Neuronal stem cell (in vitro differentiated cells): ENCODE measurements around the gene ALDH18A1.

Experiments
- DNase-seq: peaks from one replicate; pipeline ENCODE4 v3.0.0-alpha.2; 2013; ENCODE audit warnings: low spot score
- H2AFZ ChIP-seq: one replicate; pipeline ENCODE4 v1.6.1; 2013; ENCODE audit warnings: mild to moderate bottlenecking, low read length, inconsistent platforms
- H2AK5ac ChIP-seq: 2 replicates; pipeline ENCODE4 v1.6.1; 2013; ENCODE audit warnings: low read depth, mild to moderate bottlenecking, inconsistent platforms, low read length, moderate library complexity, mixed read lengths
- H2BK120ac ChIP-seq: 2 replicates; pipeline ENCODE4 v1.6.1; 2013; ENCODE audit warnings: low read depth, mild to moderate bottlenecking, inconsistent platforms, low read length, moderate library complexity, mixed read lengths
- H2BK12ac ChIP-seq: one replicate; pipeline ENCODE4 v1.6.1; 2013; ENCODE audit warnings: low read length, inconsistent platforms
- H2BK15ac ChIP-seq: 2 replicates; pipeline ENCODE4 v1.6.1; 2013; ENCODE audit warnings: mild to moderate bottlenecking, low read length, inconsistent platforms, mixed read lengths
- H2BK5ac ChIP-seq: one replicate; pipeline ENCODE4 v1.6.1; 2013; ENCODE audit warnings: inconsistent platforms, mild to moderate bottlenecking, low read length, moderate library complexity
- H3K14ac ChIP-seq: one replicate; pipeline ENCODE4 v1.6.1; 2013; ENCODE audit warnings: low read length, inconsistent platforms
- H3K18ac ChIP-seq: 2 replicates; pipeline ENCODE4 v1.6.1; 2013; ENCODE audit warnings: low read length, inconsistent platforms
- H3K23ac ChIP-seq: 2 replicates; pipeline ENCODE4 v1.6.1; 2013; ENCODE audit warnings: low read depth, mild to moderate bottlenecking, mixed read lengths, low read length, inconsistent platforms; ENCODE audit not compliant: poor library complexity
- H3K27ac ChIP-seq: replicated peaks from 3 replicates; pipeline ENCODE4 v1.5.1; 2013; ENCODE audit warnings: low read length, inconsistent platforms
- H3K27me3 ChIP-seq, 3 experiments: 2 replicates each; pipeline ENCODE4 v1.6.1; 2013; ENCODE audit warnings: low read length in 3 of 3, mild to moderate bottlenecking in 2 of 3, inconsistent platforms in 1 of 3, low read depth in 1 of 3, mixed read lengths in 1 of 3, moderate library complexity in 1 of 3; ENCODE audit not compliant: control insufficient read depth in 3 of 3, insufficient read depth in 3 of 3
- H3K36me3 ChIP-seq, 2 donors: replicated peaks in 1 of 2; 2 replicates each; pipeline ENCODE4 v1.6.1; 2013; ENCODE audit warnings: low read length in 2 of 2; ENCODE audit not compliant: control insufficient read depth in 2 of 2, insufficient read depth in 2 of 2
- H3K4ac ChIP-seq: 2 replicates; pipeline ENCODE4 v1.6.1; 2013; ENCODE audit warnings: inconsistent platforms, mild to moderate bottlenecking, low read length, moderate library complexity
- H3K4me1 ChIP-seq, 2 donors: 1 replicate in 1 of 2; 2 replicates in 1 of 2; pipeline ENCODE4 v1.6.1; 2013; ENCODE audit warnings: low read length in 2 of 2, low read depth in 1 of 2; ENCODE audit not compliant: control insufficient read depth in 2 of 2, insufficient read depth in 1 of 2
- H3K4me2 ChIP-seq: one replicate; pipeline ENCODE4 v1.6.1; 2013; ENCODE audit warnings: mild to moderate bottlenecking, low read length, inconsistent platforms; ENCODE audit not compliant: insufficient read depth, poor library complexity, severe bottlenecking
- H3K4me3 ChIP-seq, 2 donors: 2 replicates each; pipeline ENCODE4 v1.5.1; 2013; ENCODE audit warnings: low read length in 2 of 2, mild to moderate bottlenecking in 2 of 2, inconsistent platforms in 1 of 2, moderate library complexity in 1 of 2
- H3K79me1 ChIP-seq: one replicate; pipeline ENCODE4 v1.6.1; 2013; ENCODE audit warnings: low read depth, mild to moderate bottlenecking, inconsistent platforms, low read length, moderate library complexity
- H3K9ac ChIP-seq: one replicate; pipeline ENCODE4 v1.6.1; 2013; ENCODE audit warnings: mild to moderate bottlenecking, low read depth, low read length, inconsistent platforms; ENCODE audit not compliant: poor library complexity
- H3K9me3 ChIP-seq, 2 donors: replicated peaks in 1 of 2; 2 replicates each; pipeline versions ENCODE3 to v1.6.1; 2013; ENCODE audit warnings: low read length in 2 of 2, mild to moderate bottlenecking in 2 of 2, inconsistent platforms in 1 of 2, low read depth in 1 of 2, mixed read lengths in 1 of 2, moderate library complexity in 1 of 2; ENCODE audit not compliant: control insufficient read depth in 2 of 2, insufficient read depth in 1 of 2
- H4K8ac ChIP-seq: one replicate; pipeline ENCODE4 v1.6.1; 2013; ENCODE audit warnings: low read depth, mild to moderate bottlenecking, inconsistent platforms, low read length, moderate library complexity
- H4K91ac ChIP-seq: one replicate; pipeline ENCODE4 v1.6.1; 2013; ENCODE audit warnings: low read length, low read depth, mild to moderate bottlenecking, inconsistent platforms; ENCODE audit not compliant: poor library complexity
- WGBS, 2 donors: extraction: QIAGEN DNeasy Blood & Tissue Kit; methylation state at CpG; one replicate each; pipeline ENCODE4 v1.1.7; 2013; ENCODE audit warnings: missing lambda C conversion rate in 2 of 2, mixed read lengths in 1 of 2; ENCODE audit not compliant: insufficient read length in 2 of 2, insufficient replicate concordance in 1 of 2; ENCODE audit errors: extremely low coverage in 2 of 2; 5-methylcytosine and 5-hydroxymethylcytosine counted together

The ALDH18A1 gene

DNA sequence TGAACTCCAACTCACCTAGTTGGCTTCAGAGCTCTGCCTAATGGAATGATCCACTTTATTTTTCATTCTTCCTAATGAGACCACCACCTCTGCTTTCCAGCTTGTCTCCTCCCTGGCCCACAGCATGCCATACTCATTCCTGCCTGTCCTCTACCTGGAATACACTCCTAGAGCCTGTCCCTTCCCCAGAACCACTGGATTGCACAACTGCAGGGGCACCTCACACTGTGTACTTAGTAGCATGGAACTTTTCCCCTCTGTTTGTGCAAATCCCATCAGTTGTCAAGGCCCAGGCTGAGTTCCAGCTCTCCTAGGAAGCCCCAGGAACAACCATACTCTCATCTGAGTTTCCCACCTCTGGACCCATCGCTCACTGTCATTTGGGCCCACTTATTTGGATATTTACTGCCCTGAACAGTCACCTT is 15.6 kb downstream of the ALDH18A1 start:
- no peak overlapping the region for H4K91ac ChIP-seq
- no peak overlapping the region for H3K9ac ChIP-seq
- no peak overlapping the region for H2BK5ac ChIP-seq
- no peak overlapping the region for H3K18ac ChIP-seq
- H3K4me3 ChIP-seq: no peak overlapping the region
- H3K23ac ChIP-seq: no peak overlapping the region
- no peak overlapping the region for H4K8ac ChIP-seq
- H2BK15ac ChIP-seq: no peak overlapping the region
- WGBS, 2 donors: no CpG with 5 or more reads among the region's 1 CpG
- DNase-seq: no peak
- no peaks in the 10 kb centered on the region for H3K9me3 ChIP-seq
- no peaks in the 10 kb centered on the region for H3K4me1 ChIP-seq
- H3K79me1 ChIP-seq: peaks cover 5% of the 10 kb centered on the region
- H3K4me2 ChIP-seq: no peak overlapping the region
- no peak overlapping the region for H3K14ac ChIP-seq
- H2BK120ac ChIP-seq: no peak overlapping the region
- H3K4ac ChIP-seq: no peak overlapping the region
- no peak overlapping the region for H2AFZ ChIP-seq
- no peaks in the 10 kb centered on the region for H3K27me3 ChIP-seq
- no peak overlapping the region for H3K27ac ChIP-seq
- no peak overlapping the region for H2BK12ac ChIP-seq
- no peak overlapping the region for H2AK5ac ChIP-seq
- peaks cover 23 to 93% of the 10 kb centered on the region in 2 donors for H3K36me3 ChIP-seq

- peaks cover 5% of the 10 kb centered on the region for H3K79me1 ChIP-seq
- H2BK12ac ChIP-seq: no peak overlapping the region
- no peaks in the 10 kb centered on the region for H3K27me3 ChIP-seq
- no peak overlapping the region for H3K23ac ChIP-seq
- no peak for DNase-seq
- no peak overlapping the region for H4K8ac ChIP-seq
- H3K18ac ChIP-seq: no peak overlapping the region
- no peak overlapping the region for H2BK120ac ChIP-seq
- no peak overlapping the region for H3K9ac ChIP-seq
- peaks cover 30 to 99% of the 10 kb centered on the region in 2 donors for H3K36me3 ChIP-seq
- H2BK5ac ChIP-seq: no peak overlapping the region
- H3K9me3 ChIP-seq: no peaks in the 10 kb centered on the region
- no peak overlapping the region for H3K4me2 ChIP-seq
- no peak overlapping the region for H2AK5ac ChIP-seq
- no peak overlapping the region for H2BK15ac ChIP-seq
- no peak overlapping the region for H3K14ac ChIP-seq
- no CpG with 5 or more reads among the region's 4 CpGs for WGBS, 2 donors
- no peaks in the 10 kb centered on the region for H3K4me1 ChIP-seq
- no peak overlapping the region for H4K91ac ChIP-seq
- H3K4ac ChIP-seq: no peak overlapping the region
- no peak overlapping the region for H3K4me3 ChIP-seq
- no peak overlapping the region for H3K27ac ChIP-seq
- no peak overlapping the region for H2AFZ ChIP-seq
These were observed 18.6 kb downstream of the ALDH18A1 start for GRCh38 chr10:95637911-95638310.

DNA sequence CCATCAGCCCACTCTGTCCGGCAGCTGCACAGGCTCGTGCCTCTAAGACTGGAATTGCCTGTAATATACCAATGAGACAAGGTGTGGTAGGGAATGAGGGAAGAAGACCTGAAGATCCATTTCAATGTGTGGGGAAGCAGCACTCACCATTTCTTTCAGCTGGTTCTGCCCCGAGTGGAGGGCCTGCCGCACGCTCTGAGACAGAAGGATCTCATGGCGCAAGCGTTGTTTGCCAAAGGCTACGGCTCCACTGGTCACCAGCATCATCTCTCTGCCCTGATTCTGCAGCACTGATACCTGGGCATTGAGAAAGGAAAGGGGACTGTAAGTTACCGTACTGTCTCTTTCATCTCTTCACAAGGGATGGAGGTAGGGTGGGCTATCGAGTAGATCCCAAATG is 19.4 kb downstream of the ALDH18A1 start:
- Histone ChIP-seq H3K9ac (no peak overlapping the region), H2BK12ac (no peak overlapping the region), H3K4me3 (no peak overlapping the region), H2BK120ac (no peak overlapping the region), H4K91ac (no peak overlapping the region), H3K27me3 (no peaks in the 10 kb centered on the region), H3K18ac (no peak overlapping the region), H3K36me3 (peaks cover 28 to 99% of the 10 kb centered on the region in 2 donors), H3K4me2 (no peak overlapping the region), H3K4me1 (no peaks in the 10 kb centered on the region), H3K23ac (no peak overlapping the region), H2AK5ac (no peak overlapping the region), H3K9me3 (no peaks in the 10 kb centered on the region), H2AFZ (no peak overlapping the region), H4K8ac (no peak overlapping the region), H3K14ac (no peak overlapping the region), H3K27ac (no peak overlapping the region), H3K79me1 (peaks cover 5% of the 10 kb centered on the region), H3K4ac (no peak overlapping the region), H2BK15ac (no peak overlapping the region), H2BK5ac (no peak overlapping the region)
- no peak for DNase-seq
- no CpG with 5 or more reads among the region's 10 CpGs for WGBS, 2 donors

GRCh38 chr10:95635319-95635733 is 21.2 kb downstream of the ALDH18A1 start:
- Histone ChIP-seq H3K36me3 (peaks cover 23 to 98% of the 10 kb centered on the region in 2 donors), H2BK120ac (no peak overlapping the region), H3K27ac (no peak overlapping the region), H3K9me3 (no peaks in the 10 kb centered on the region), H3K14ac (no peak overlapping the region), H3K23ac (no peak overlapping the region), H2AFZ (no peak overlapping the region), H4K91ac (no peak overlapping the region), H3K4ac (no peak overlapping the region), H3K27me3 (no peaks in the 10 kb centered on the region), H2BK5ac (no peak overlapping the region), H3K4me1 (no peaks in the 10 kb centered on the region), H2AK5ac (no peak overlapping the region), H2BK12ac (no peak overlapping the region), H3K9ac (no peak overlapping the region), H3K79me1 (peaks cover 5% of the 10 kb centered on the region), H3K4me2 (no peak overlapping the region), H2BK15ac (no peak overlapping the region), H3K4me3 (no peak overlapping the region), H3K18ac (no peak overlapping the region), H4K8ac (no peak overlapping the region)
- WGBS, 2 donors: no CpG with 5 or more reads among the region's 2 CpGs
- DNase-seq: no peak
